NCI-H2107 (cell line): Measurements from ENCODE around the gene IRF4.
"Not testable (repeated sequence)": the region's sequence is repeated elsewhere in the genome, so short reads cannot be mapped to it uniquely, and the experiment has no call there.

Experiments
- DNase-seq: peaks from one replicate; lab custom pipeline; 2025; lab: John Stamatoyannopoulos, UW

The IRF4 gene

DNA sequence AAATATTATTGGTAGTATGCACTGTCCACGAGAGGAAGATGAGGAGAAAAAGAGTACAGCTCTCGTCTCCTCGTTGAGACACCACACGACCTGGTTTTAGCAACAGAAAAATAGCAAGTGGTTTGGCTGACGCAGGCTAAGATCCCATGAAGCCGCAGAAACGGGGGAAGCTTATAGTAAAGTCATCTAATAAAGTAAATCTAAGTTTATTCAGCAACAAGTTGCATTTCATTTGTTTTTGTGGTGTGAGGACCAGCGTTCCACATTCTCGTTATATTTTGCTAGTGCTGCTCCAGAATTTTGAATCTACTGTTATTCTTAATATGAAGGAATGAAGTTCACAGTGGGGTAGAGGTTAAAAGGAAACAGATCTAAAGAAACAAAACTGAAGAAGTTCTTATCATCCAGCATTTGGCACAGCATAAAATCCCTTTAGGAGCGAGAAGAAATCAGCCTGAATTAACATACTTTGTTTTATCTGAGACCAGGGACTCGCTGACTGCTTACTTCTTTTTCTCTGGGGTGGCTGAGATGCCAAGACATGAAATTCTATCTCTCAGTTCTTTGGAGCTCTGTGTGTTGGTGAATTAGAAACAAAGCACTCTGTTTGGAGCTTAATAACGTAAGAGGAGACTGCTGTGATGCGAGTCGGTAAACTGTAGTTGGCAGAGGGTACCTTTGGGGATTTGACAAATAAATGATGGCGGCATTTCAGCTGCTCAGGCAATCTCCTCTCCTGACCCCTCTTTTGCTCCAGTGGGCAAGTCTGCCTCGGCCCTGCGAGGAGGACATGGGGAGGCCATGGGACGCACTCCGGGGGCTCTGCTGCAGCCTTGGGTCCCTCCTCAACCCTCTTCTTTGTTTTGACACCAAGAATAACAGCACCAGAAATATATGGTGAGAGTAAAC lies 24.9 kb upstream of the IRF4 start:
- DNase-seq = no peak

- DNase-seq = no peak
These were observed 24.2 kb upstream of the IRF4 start for GRCh38 chr6:367298-367794.

DNA sequence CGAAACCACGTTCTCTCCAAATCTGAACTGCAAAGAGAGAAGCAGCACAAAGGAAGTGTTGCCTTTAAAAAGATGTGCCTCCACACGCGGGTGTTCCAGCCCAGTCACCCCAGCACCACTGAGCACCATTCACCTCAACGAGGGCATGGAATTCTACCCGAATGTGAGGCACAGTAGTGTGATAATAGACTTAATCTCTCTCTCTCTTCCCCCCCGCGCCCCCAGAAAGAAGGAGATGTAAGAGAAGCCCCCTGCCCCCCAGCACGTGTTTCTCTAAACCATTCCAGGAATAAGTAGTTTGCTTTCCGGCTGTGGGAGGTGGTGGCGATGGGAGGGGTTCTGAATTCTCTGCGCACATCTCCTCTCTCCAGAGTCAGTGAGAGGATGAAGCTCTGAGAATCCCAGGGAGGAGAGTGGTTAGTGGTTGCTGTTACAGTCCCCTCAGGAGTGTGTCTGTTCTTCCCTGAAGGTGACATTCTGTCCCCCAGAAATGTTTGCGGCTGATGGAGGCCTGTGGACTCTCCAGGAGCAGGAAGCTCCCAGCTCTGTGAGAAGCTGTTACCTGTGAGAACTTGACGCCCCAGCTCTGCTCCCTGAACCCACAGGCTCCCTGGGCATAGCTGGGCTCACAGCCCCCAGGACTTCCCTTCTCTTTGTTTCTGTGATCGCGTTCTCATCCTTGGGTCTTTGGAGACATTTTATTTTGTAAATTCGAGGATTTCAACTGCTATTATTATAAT lies 23.5 kb upstream of the IRF4 start:
- no peak for DNase-seq

DNA sequence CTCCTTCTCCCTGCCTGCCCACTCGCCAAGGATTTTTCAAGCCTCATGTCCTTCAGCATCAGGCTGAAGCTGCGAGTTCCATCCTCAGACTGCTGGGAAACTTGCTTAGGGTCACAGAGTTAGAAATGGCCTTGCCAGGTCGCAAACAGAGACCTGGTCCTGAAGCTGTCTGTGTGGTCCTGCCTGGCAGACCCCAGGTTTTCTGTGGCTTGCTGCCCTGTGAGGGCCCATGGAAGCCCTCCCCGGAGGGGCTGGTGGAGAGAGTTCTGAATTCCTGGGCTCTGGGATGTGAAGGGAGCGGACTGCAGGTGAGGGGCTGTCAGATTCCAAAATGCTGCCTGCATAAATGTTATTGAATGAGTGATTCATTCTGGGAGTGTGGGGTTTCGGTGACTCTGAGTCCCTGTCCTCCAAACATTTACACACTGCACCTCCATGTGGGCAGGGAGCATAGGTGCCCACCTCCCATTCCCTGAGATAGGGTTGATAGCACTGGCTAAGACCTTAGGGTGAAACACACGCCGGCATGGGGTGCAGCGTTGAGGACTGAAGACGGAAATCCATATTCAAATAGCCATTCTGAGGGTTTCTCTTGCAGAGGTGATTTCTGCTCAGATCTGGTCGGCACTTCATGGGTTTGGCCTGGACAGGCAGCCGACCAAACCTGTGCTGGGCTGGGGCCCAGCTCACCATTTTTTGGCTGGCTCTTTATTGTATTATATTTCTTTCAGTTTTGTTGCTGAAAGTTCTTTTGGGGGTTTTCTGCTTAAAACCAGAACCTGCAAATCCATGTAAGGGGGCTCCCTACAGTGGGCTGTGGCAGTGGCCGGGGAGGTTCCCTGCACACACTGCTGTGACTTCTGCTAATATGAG lies 21.8 kb upstream of the IRF4 start:
- DNase-seq = no peak

GRCh38 chr6:370555-370954 lies 21.0 kb upstream of the IRF4 start:
- DNase-seq = no peak

- not testable (repeated sequence) for DNase-seq
These were observed 19.7 kb upstream of the IRF4 start for GRCh38 chr6:371851-372250.

DNA sequence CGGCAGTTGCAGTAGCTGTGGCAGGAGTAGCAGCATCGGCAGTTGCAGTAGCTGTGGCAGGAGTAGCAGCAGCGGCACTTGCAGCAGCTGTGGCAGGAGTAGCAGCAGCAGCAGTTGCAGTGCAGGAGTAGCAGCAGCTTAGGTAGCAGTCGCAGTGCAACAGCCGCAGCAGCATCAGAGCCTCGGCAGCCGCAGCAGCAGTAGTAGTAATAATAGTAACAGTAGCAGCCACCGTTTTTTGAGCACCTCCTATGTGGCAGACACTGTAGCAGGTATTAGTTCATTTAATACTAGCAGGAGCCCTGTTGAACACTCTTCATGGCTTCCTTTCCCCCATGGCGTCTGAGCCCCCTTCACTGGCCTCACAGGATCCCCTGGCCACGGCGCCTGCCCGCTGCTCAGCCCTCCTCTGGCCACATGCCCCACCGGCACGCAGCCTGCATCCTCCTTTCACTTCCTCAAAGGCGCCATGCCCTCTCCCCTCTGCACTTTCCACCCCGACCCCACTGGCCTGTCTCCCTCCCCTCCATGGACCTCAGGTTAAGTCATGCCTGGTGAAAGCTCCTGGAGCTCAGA lies 19.1 kb upstream of the IRF4 start:
- DNase-seq = no peak

DNA sequence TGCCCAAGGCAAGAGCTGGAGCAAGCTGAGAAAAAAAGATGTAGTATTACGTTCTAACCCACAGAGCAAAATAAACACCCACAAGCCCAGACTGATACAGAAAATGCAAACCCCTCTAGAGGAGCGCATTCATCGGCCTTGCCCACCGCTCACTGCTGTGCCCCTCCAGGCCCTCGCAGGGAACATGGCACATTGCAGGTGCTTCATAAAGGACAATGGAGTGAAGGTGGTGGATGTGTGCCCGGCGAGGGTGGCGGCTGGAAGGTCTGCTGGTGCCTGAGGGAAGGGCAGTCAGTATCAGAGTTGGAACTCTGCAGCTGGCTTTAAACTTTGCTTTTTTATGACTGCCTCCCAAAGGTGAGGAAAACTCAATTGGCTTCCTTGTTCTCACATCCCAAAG lies 18.5 kb upstream of the IRF4 start:
- DNase-seq = no peak

GRCh38 chr6:373773-374724 lies 17.5 kb upstream of the IRF4 start:
- no peak for DNase-seq

- no peak for DNase-seq
These were observed 16.6 kb upstream of the IRF4 start for GRCh38 chr6:374956-375355.

DNA sequence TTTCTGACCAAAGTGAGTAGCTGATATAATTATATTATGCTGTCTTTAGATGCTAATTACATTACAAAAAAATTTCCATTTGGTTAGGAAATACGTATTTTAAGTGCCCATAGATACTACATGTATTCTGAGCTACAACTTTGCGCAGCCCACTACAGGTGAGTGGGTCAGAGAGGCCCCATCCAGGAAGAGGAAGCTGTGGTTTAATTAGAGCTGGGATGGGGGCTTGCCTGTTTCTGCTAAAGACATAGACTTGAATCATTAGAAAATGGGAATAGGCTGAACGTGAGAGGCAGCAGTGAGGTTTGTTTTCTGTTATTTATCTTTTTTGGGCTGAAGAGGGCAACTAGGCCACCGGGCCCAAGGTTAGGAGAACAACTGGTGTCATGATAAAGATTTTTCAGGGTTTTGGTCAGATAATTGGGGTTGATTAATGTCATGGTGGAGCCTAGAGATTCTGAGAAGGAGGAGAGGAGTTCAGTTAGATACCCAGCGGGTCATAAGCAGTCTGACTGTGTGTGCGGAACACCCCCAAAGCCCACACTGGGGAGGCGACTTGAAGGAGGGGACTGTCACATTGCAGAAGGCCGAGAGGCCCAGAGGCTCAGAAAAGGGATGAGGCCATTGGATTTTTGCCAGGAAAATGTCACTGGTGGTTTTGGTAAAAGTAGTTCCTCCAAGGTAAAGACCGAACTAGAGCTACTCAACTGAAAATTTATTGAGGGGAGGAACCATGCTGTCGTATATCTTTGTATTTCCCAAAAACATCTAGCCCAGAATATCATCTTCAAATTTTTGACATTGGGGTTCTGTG lies 14.5 kb upstream of the IRF4 start:
- DNase-seq = no peak

- DNase-seq = not testable (repeated sequence)
These were observed 13.9 kb upstream of the IRF4 start for GRCh38 chr6:377641-378020.

- DNase-seq = no peak
These were observed 13.2 kb upstream of the IRF4 start for GRCh38 chr6:378090-378957.

- DNase-seq = no peak
These were observed 12.6 kb upstream of the IRF4 start for GRCh38 chr6:378958-379409.

DNA sequence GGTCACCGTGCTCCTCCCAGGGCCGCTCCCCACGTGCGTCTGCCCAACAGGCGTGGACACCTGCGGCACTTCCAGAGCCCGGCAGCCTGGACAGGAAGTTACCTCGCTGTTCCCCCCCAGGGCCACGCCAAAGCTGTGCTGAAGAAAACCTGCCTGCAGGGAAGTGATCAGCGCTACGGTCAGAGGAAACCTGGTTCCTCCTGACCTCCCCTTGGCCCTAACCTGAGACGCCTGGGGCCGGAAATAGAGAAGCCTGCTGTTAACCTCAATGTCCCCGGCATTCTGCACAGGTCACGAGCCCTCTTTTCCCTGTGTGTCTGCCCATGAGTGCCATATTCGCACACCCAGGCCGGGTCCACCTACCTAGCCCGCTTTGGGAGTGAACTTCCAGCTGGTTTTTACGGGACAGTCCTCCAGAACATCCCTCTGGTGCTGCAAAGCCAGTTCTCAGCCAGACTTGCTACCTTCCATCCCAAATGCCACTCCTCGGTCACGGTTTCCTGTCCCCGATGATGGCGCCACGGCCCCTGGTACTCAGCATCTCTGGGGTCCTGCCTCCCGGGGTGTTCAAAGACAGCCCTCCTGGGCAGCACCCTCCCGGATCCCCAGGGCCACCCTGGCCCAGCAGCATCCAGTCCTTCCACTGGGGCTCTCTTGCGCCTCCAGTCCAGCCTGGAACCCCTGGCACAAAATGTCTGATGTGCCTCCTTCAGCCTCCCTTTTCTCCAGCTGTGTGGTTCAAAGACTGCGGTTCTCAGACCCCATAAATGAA lies 12.0 kb upstream of the IRF4 start:
- DNase-seq = no peak

GRCh38 chr6:380234-381218 lies 11.0 kb upstream of the IRF4 start:
- DNase-seq = no peak
